Heart right ventricle (tissue), 16 donors: ENCODE measurements around the gene GPRASP2. TPM values are rescaled to one million over a fixed set of nuclear protein-coding genes. Genes with fewer than 3 reads are reported as not detected.

Experiments used
- ATAC-seq, 8 donors: fragments of 200-7000 bp; cut with Tn5 transposase; one replicate each; pipeline ENCODE4 v1.9.1; 2020; ENCODE audit warnings: mild to moderate bottlenecking in 8 of 8, moderate library complexity in 8 of 8, moderate number of reproducible peaks in 1 of 8
- DNase-seq, 2 donors: peaks; one replicate each; pipeline ENCODE4 v3.0.0-alpha.2; 2020
- H3K27ac ChIP-seq, 10 donors: fragments of 200-600 bp; sonication (generic) in 2 of 10; one replicate each; pipeline versions ENCODE4 v1.5.0 to v1.8.0; 2020 to 2022; ENCODE audit warnings: mild to moderate bottlenecking in 3 of 10
- H3K27me3 ChIP-seq, 7 donors: fragments of 200-600 bp; one replicate each; pipeline ENCODE4 v1.8.0; 2021 to 2022; ENCODE audit warnings: mild to moderate bottlenecking in 2 of 7
- H3K36me3 ChIP-seq, 9 donors: fragments of 200-600 bp; sonication (generic) in 1 of 9; one replicate each; pipeline versions ENCODE4 v1.5.0 to v1.8.0; 2020 to 2022; ENCODE audit warnings: mild to moderate bottlenecking in 2 of 9
- H3K4me1 ChIP-seq, 9 donors: fragments of 200-600 bp; sonication (generic) in 1 of 9; one replicate each; pipeline versions ENCODE4 v1.5.0 to v1.8.0; 2020 to 2022; ENCODE audit warnings: mild to moderate bottlenecking in 4 of 9
- H3K4me3 ChIP-seq, 10 donors: fragments of 200-600 bp; sonication (generic) in 2 of 10; one replicate each; pipeline versions ENCODE4 v1.5.0 to v1.8.0; 2020 to 2022; ENCODE audit warnings: mild to moderate bottlenecking in 7 of 10, moderate library complexity in 2 of 10
- H3K9me3 ChIP-seq, 11 donors: fragments of 200-600 bp in 10 of 11; sonication (generic) in 2 of 11; one replicate each; pipeline versions ENCODE4 v1.5.0 to v1.8.0; 2013 to 2022; ENCODE audit warnings: mild to moderate bottlenecking in 2 of 11, control low read depth in 1 of 11, moderate library complexity in 1 of 11
- WGBS, 2 donors: extraction: QIAGEN DNeasy Blood & Tissue Kit; methylation state at CpG; one replicate each; pipeline ENCODE4 v1.1.7; 2013; ENCODE audit warnings: inconsistent platforms in 1 of 2; 5-methylcytosine and 5-hydroxymethylcytosine counted together
- intact Hi-C, 10 donors: fragments of 100-400 bp; cut with DNase I; formaldehyde crosslinking; loops; one replicate each; pipeline versions ENCODE4 v1.11.1 to v1.14.2; 2022
- polyA plus RNA-seq, 2 donors: library from polyadenylated mRNA; stranded (reverse); fragments of 200-250 nt; gene quantifications; one replicate each; pipeline ENCODE4 v1.2.3, GENCODE V29; 2013
- total RNA-seq, 10 donors: library from RNA; stranded (reverse); fragmentation: NEBNext Ultra II Directional in 3 of 10; extraction: Animal tissue kit (Norgen Biotek cat#: 25700) in 3 of 10; gene quantifications; one replicate each; pipeline versions ENCODE4 v1.2.1 to v1.2.4, GENCODE V29; 2021 to 2023
- TF ChIP-seq, protein P1 (sequence below), 9 donors: fragments of 200-600 bp; sonication (generic) in 2 of 9; IDR thresholded peaks; one replicate each; pipeline versions ENCODE4 v1.5.0 to v1.8.0; 2021 to 2022; ENCODE audit warnings: antibody characterized with exemption in 9 of 9, mild to moderate bottlenecking in 5 of 9, moderate library complexity in 1 of 9
- donor health status: Arrhythmogenic right ventricular cardiomyopathy.
- donor health status: ischemic (EF 13 %, LVEDD 7.1; RV severe dilation, severe dysfunction).
- donor health status: healthy with polysubstance abuse.
- donor health status: DM: no; HTN: yes; CAD: no.
- donor health status: DM: no; HTN: no; CAD: no.
- donor health status: ischemic (EF 25% LVEDD 6.9; RV normal size, moderate dysfunction).
- donor health status: ischemic (EF 25% LVEDD 5.7; RV mildly dilated, moderate dysfunction).
- donor health status: healthy.
- donor health status: DM: yes; HTN: yes; CAD: no.
- donor health status: Ischemic cardiomyopathy.
- donor health status: ischemic (EF 35%, LVEDD 5.7; RV mildly dilated, moderate dysfunction).
- donor health status: nonischemic (EF 11% LVEDD 7.7; RV severe dilation, severe dysfunction).
- donor health status: DM: yes; HTN: yes; CAD: no.
- donor health status: PGD.
- donor health status: ischemic (EF 29% LVEDD 5.4; RV normal size, mild dysfunction).
- donor health status: nonischemic (EF 23%, LVEDD 6.1; RV moderate dilation, normal function).

The GPRASP2 gene
- total and polyA plus RNA-seq, 12 donors, result 3.7 to 21.3 (median 14.3) TPM

- no peaks in the 10 kb centered on the region for H3K9me3 ChIP-seq
- H3K27me3 ChIP-seq, result peaks cover 0 to 20% (median 0%) of the 10 kb centered on the region in 7 donors
- H3K27ac ChIP-seq, result no peak overlapping the region
- H3K36me3 ChIP-seq, result no peaks in the 10 kb centered on the region
- TF ChIP-seq, protein P1, sequence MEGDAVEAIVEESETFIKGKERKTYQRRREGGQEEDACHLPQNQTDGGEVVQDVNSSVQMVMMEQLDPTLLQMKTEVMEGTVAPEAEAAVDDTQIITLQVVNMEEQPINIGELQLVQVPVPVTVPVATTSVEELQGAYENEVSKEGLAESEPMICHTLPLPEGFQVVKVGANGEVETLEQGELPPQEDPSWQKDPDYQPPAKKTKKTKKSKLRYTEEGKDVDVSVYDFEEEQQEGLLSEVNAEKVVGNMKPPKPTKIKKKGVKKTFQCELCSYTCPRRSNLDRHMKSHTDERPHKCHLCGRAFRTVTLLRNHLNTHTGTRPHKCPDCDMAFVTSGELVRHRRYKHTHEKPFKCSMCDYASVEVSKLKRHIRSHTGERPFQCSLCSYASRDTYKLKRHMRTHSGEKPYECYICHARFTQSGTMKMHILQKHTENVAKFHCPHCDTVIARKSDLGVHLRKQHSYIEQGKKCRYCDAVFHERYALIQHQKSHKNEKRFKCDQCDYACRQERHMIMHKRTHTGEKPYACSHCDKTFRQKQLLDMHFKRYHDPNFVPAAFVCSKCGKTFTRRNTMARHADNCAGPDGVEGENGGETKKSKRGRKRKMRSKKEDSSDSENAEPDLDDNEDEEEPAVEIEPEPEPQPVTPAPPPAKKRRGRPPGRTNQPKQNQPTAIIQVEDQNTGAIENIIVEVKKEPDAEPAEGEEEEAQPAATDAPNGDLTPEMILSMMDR (IDR thresholded peaks at IDR 0.05), result no peak
- ATAC-seq (no peak), DNase-seq (peak in 1 of 2 donors; percentile 4)
- peak overlapping the region; percentile 47 to 69 (median 58) for H3K4me3 ChIP-seq
- peaks cover 0 to 5% (median 0%) of the 10 kb centered on the region in 9 donors for H3K4me1 ChIP-seq
- intact Hi-C loops, result no loop called here
- 32 to 36% methylated on average over 12 to 14 of the region's 14 CpGs for WGBS, 2 donors
Observed at GRCh38 chrX:102745513-102745856, 33.2 kb downstream of the GPRASP2 start.

DNA sequence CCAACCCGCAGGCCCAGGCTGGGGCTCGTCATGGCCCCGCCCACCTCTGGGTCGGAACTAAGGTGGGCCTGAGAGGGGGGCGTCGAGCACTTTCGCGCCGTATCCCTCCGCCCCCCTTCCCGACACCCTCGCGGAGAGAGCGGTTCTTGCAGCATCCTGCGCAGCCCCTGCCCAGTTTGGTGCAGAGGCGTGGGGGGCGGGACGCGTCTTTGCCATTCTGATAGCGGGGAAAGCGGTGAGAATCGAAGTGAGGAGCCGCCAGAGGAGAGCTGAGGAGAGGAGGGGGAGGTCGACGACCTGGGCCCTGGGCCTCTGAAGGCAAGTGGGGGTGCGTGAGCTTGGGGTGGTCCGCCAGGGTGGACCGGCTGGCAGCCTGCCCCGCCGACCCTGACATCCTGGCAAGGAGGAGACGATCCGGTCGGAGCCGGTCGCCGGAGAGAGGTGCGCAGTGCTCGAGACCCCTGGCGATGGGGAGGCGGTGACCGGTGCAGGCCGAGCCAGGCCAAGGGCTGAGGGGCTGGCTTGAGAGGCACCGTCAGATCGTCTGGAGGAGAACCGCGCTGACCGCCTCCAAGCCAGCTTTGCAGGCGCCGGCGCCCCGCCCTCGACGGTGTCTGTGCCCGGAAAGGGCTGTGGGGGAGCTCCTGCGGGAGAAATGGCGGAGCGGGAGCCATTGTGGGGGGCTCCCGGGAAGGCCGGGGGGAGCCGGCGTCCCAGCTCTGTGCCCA, 33.8 kb downstream of the GPRASP2 start:
- ATAC-seq, result peak; percentile 47 to 86 (median 71)
- DNase-seq, result peak; percentile 12 to 52
- peaks cover 0 to 5% (median 0%) of the 10 kb centered on the region in 9 donors for H3K4me1 ChIP-seq
- WGBS, 2 donors, result 0% methylated on average over 46 to 61 of the region's 61 CpGs
- no peaks in the 10 kb centered on the region for H3K36me3 ChIP-seq
- peak overlapping the region in 4 of 10 donors; percentile 27 to 58 (median 37) for H3K27ac ChIP-seq
- peaks cover 0 to 20% (median 0%) of the 10 kb centered on the region in 7 donors for H3K27me3 ChIP-seq
- H3K9me3 ChIP-seq, result no peaks in the 10 kb centered on the region
- peak overlapping the region; percentile 47 to 69 (median 58) for H3K4me3 ChIP-seq
- intact Hi-C loops, result loop anchor here in 1 of 10 donors (1.0 kb wide), 1 partner anchor 33 kb away; no protein-coding TSS in a partner anchor
- TF ChIP-seq, protein P1 (IDR thresholded peaks at IDR 0.05), result no peak

DNA sequence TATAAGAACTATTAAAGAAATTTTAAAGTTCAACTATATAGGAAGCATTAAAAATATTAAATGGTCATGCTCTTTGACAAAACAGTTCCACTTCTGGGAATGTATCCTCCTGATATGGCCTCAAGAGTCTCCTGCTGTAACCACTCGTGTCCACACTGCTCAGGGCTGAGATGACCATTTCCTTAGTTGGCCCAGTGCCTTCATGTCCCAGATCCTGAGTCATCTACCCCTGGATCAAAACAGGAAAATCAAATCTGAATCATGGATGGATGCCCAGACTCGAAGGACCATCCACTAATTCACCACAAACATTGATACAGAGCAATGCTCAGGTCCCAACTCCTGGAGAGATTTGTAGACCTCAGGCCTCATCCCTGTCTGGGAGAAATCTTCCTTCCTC, 53.0 kb downstream of the GPRASP2 start:
- 33 to 42% methylated on average over 2 of the region's 2 CpGs for WGBS, 2 donors
- Histone ChIP-seq H3K27me3 (no peaks in the 10 kb centered on the region), H3K36me3 (no peaks in the 10 kb centered on the region), H3K4me1 (peaks cover 0 to 13% (median 7%) of the 10 kb centered on the region in 9 donors), H3K9me3 (no peaks in the 10 kb centered on the region), H3K27ac (peak overlapping the region in 2 of 10 donors; percentile 21 to 35), H3K4me3 (no peak overlapping the region)
- intact Hi-C loops, result loop anchor here in 1 of 10 donors (5.0 kb wide), 1 partner anchor 43 kb away; the partner anchor contains the start of gene GPRASP3
- DNase-seq (peak in 1 of 2 donors; percentile 29), ATAC-seq (peak in 7 of 8 donors; percentile 63 to 74 (median 72))
- TF ChIP-seq, protein P1 (IDR thresholded peaks at IDR 0.05), result no peak

GRCh38 chrX:102765809-102766208, 53.6 kb downstream of the GPRASP2 start:
- H3K4me3 ChIP-seq, result no peak overlapping the region
- DNase-seq, result no peak
- H3K27ac ChIP-seq, result peak overlapping the region in 3 of 10 donors; percentile 11 to 35 (median 21)
- WGBS, 2 donors, result 52 to 56% methylated on average over 4 of the region's 4 CpGs
- no peaks in the 10 kb centered on the region for H3K9me3 ChIP-seq
- H3K27me3 ChIP-seq, result no peaks in the 10 kb centered on the region
- no peaks in the 10 kb centered on the region for H3K36me3 ChIP-seq
- intact Hi-C loops, result loop anchor here in 1 of 10 donors (5.0 kb wide), 1 partner anchor 44 kb away; the partner anchor contains the start of gene GPRASP3
- H3K4me1 ChIP-seq, result peaks cover 0 to 13% (median 8%) of the 10 kb centered on the region in 9 donors
- TF ChIP-seq, protein P1 (IDR thresholded peaks at IDR 0.05), result no peak
- ATAC-seq, result peak in 1 of 8 donors; percentile 23
